IPS-15b (cell line): ENCODE measurements around the gene P2RX7.
"Not testable (repeated sequence)": the region's sequence is repeated elsewhere in the genome, so short reads cannot be mapped to it uniquely, and the experiment has no call there.

Source experiments
- H3K27me3 ChIP-seq: one replicate; pipeline ENCODE4 v1.6.1; 2013; ENCODE audit warnings: low read length; ENCODE audit not compliant: control insufficient read depth, insufficient read depth
- H3K36me3 ChIP-seq: one replicate; pipeline ENCODE4 v1.6.1; 2013; ENCODE audit warnings: low read length; ENCODE audit not compliant: control insufficient read depth, insufficient read depth
- H3K4me1 ChIP-seq: one replicate; pipeline ENCODE4 v1.6.1; 2013; ENCODE audit warnings: mild to moderate bottlenecking, low read length; ENCODE audit not compliant: control insufficient read depth, insufficient read depth
- H3K4me3 ChIP-seq: one replicate; pipeline ENCODE4 v1.5.1; 2013; ENCODE audit warnings: low read depth, low read length
- H3K9ac ChIP-seq: one replicate; pipeline ENCODE4 v1.6.1; 2013; ENCODE audit warnings: low read depth, mild to moderate bottlenecking, low read length
- H3K9me3 ChIP-seq: one replicate; pipeline ENCODE4 v1.6.1; 2013; ENCODE audit warnings: mild to moderate bottlenecking, low read length; ENCODE audit not compliant: control insufficient read depth, insufficient read depth

Gene P2RX7

GRCh38 chr12:121149289-121149688 is 16.6 kb downstream of the P2RX7 start:
- not testable (repeated sequence) for H3K36me3 ChIP-seq, H3K4me3 ChIP-seq

GRCh38 chr12:121154793-121155375 is 22.2 kb downstream of the P2RX7 start:
- Histone ChIP-seq H3K27me3 (no peaks in the 10 kb centered on the region), H3K4me3 (no peak overlapping the region), H3K36me3 (no peaks in the 10 kb centered on the region), H3K4me1 (no peaks in the 10 kb centered on the region), H3K9ac (no peak overlapping the region), H3K9me3 (no peaks in the 10 kb centered on the region)

More at GRCh38 chr12:121149289-121149688, 16.6 kb downstream of the P2RX7 start:
- H3K4me1 ChIP-seq, H3K27me3 ChIP-seq, H3K9ac ChIP-seq, H3K9me3 ChIP-seq: not testable (repeated sequence)

- Histone ChIP-seq H3K4me3 (no peak overlapping the region), H3K27me3 (no peaks in the 10 kb centered on the region), H3K36me3 (no peaks in the 10 kb centered on the region), H3K9ac (no peak overlapping the region), H3K4me1 (no peaks in the 10 kb centered on the region), H3K9me3 (no peaks in the 10 kb centered on the region)
Observed at GRCh38 chr12:121156365-121156764, 23.7 kb downstream of the P2RX7 start.

DNA sequence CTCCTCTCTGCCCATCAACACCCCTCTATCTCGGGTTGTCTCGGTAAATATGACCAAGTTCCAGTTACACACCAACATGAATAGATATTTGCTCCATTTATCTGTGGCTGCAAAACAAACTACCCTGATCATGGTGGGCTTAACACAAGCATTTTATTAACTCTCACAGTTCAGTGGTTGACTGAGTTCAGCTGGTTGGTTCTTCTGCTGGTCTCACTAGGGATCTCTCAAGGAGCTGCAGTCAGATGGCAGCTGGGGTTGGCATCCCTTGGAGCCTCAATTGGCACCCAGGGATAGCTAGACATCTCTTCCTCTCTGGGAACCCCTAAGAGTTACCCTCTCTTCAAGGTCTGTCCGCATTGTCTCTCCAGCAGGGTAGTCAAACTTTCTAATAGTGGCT is 25.4 kb downstream of the P2RX7 start:
- Histone ChIP-seq H3K9ac (no peak overlapping the region), H3K36me3 (no peaks in the 10 kb centered on the region), H3K4me1 (no peaks in the 10 kb centered on the region), H3K4me3 (no peak overlapping the region), H3K27me3 (no peaks in the 10 kb centered on the region), H3K9me3 (no peaks in the 10 kb centered on the region)

GRCh38 chr12:121158728-121159351 is 26.2 kb downstream of the P2RX7 start:
- not testable (repeated sequence) for H3K27me3 ChIP-seq, H3K4me1 ChIP-seq, H3K9ac ChIP-seq, H3K9me3 ChIP-seq, H3K36me3 ChIP-seq, H3K4me3 ChIP-seq

DNA sequence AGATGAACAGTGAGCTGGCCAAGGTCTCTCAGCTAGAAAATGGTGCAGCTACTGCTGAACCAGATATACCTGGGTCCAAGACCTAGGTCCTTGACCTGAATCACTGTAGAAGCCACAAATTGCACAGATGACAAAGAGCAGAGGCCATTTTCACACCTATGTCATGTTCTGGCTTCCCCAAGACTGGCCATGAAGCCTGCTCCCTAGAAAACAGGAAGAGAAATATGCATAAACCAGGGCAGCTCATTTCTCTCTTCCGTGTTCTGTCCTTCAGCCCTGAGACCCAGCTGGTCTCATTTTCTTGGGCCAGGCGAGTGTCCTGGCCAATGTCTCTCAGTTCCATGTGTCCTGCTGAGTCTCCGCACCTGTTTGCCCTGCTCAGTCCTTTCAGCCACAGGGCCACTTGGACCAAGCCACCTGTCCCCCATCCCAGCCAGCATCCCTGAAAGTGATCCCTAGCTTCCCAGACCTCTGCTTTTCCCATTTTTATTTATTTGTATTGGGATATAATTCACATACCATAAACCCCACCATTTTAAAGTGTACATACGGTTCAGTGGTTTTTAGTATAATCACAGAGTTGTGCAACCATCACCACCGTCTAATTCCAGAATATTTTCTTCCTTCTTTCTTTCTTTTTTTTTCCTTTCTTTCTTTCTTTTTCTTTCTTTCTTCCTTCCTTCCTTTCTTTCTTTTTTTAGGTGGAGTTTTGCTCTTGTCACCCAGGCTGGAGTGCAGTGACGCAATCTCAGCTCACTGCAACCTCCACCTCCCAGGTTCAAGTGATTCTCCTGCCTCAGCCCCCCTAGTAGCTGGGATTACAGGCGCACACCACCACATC is 27.0 kb downstream of the P2RX7 start:
- Histone ChIP-seq H3K36me3 (no peaks in the 10 kb centered on the region), H3K9ac (no peak overlapping the region), H3K4me3 (no peak overlapping the region), H3K4me1 (no peaks in the 10 kb centered on the region), H3K27me3 (no peaks in the 10 kb centered on the region), H3K9me3 (no peaks in the 10 kb centered on the region)

GRCh38 chr12:121162384-121162783 is 29.7 kb downstream of the P2RX7 start:
- Histone ChIP-seq H3K36me3 (no peaks in the 10 kb centered on the region), H3K9me3 (no peaks in the 10 kb centered on the region), H3K9ac (no peak overlapping the region), H3K4me3 (no peak overlapping the region), H3K27me3 (no peaks in the 10 kb centered on the region), H3K4me1 (no peaks in the 10 kb centered on the region)

DNA sequence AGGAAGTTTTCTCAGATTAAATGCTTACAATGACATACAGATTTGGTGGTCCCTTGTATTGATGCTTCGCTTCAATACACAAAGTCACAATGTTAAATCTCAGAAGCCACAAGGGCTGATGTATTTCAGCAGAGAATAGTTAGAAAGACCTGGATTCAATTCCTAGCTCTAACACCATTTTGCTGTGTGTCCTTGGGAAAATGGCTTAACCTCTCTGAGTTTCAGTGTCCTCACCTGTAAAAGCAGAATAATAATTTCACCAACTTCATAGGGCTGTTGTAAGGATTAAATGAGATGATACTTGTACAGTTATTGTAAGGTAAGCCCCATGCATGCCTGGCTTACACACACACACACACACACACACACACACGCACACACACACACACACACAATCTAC is 30.3 kb downstream of the P2RX7 start:
- Histone ChIP-seq H3K36me3 (no peaks in the 10 kb centered on the region), H3K9me3 (no peaks in the 10 kb centered on the region), H3K27me3 (no peaks in the 10 kb centered on the region), H3K4me1 (no peaks in the 10 kb centered on the region), H3K4me3 (no peak overlapping the region), H3K9ac (no peak overlapping the region)

- not testable (repeated sequence) for H3K36me3 ChIP-seq, H3K9ac ChIP-seq, H3K4me1 ChIP-seq, H3K27me3 ChIP-seq, H3K9me3 ChIP-seq, H3K4me3 ChIP-seq
Observed at GRCh38 chr12:121164839-121165238, 32.2 kb downstream of the P2RX7 start.

DNA sequence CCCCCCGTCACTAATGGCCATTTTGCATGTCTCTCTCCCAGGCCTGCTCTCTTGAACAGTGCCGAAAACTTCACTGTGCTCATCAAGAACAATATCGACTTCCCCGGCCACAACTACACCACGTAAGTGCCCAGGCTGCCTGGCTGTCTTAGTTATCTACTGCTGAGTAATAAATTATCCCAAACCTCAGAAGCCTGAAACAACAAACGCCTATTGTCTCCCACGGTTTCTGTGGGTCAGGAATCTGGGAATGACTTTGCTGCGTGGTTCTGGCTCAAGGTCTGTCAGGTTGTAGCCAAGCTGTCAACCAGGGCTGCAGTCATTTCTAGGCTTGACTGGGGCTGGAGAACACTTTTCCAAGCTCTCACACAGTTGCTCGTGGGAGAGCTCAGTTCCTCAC is 32.6 kb downstream of the P2RX7 start:
- H3K27me3 ChIP-seq = no peaks in the 10 kb centered on the region
- H3K9ac ChIP-seq = no peak overlapping the region
- H3K9me3 ChIP-seq = no peaks in the 10 kb centered on the region
- no peaks in the 10 kb centered on the region for H3K36me3 ChIP-seq
- H3K4me1 ChIP-seq = no peaks in the 10 kb centered on the region
- no peak overlapping the region for H3K4me3 ChIP-seq

GRCh38 chr12:121166356-121166755 is 33.7 kb downstream of the P2RX7 start:
- H3K4me1 ChIP-seq = no peaks in the 10 kb centered on the region
- no peak overlapping the region for H3K4me3 ChIP-seq
- H3K9ac ChIP-seq = no peak overlapping the region
- H3K36me3 ChIP-seq = no peaks in the 10 kb centered on the region
- H3K9me3 ChIP-seq = no peaks in the 10 kb centered on the region
- no peaks in the 10 kb centered on the region for H3K27me3 ChIP-seq

DNA sequence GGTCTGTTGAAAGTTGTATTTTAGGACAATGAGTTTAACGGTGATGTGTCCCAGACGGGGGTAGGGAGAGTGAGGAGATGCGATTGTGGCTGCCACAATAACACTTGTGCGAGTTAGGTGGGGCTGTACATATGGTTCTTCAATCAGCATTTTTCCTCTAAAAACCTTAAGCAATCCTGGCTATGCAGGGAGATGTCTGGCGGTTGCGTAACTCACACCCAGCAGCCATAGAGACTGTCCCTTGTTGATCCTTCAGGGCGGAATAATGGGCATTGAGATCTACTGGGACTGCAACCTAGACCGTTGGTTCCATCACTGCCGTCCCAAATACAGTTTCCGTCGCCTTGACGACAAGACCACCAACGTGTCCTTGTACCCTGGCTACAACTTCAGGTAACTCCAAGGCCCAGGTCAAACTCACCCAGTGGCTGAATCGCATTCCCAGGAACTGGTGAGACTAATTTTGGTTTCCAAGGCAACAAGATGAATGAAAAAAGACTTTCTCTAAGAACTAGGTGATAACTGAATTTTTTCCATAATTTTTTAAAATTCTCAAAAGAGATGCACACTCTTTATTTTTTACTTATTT is 34.6 kb downstream of the P2RX7 start:
- H3K9me3 ChIP-seq = no peaks in the 10 kb centered on the region
- H3K4me3 ChIP-seq = no peak overlapping the region
- H3K27me3 ChIP-seq = no peaks in the 10 kb centered on the region
- H3K9ac ChIP-seq = no peak overlapping the region
- no peaks in the 10 kb centered on the region for H3K4me1 ChIP-seq
- no peaks in the 10 kb centered on the region for H3K36me3 ChIP-seq
